SK-N-SH (cell line): Measurements from ENCODE around the gene GPD1. TPM values are rescaled to one million over a fixed set of nuclear protein-coding genes. Genes with fewer than 3 reads are reported as not detected.

ENCODE experiments used
- CTCF ChIA-PET: fragments of 300-600, 350-600 bp; formaldehyde crosslinking; extraction: SDS; loops from one replicate; lab custom pipeline; 2021; lab: Yijun Ruan, JAX
- POLR2A ChIA-PET: fragments of 350-600 bp; sonication (Branson Sonifier 250); formaldehyde crosslinking; extraction: SDS; loops from one replicate; lab custom pipeline; 2020; ENCODE audit warnings: antibody characterized with exemption, inconsistent platforms; lab: Yijun Ruan, JAX
- DNase-seq: peaks from one replicate; pipeline ENCODE4 v3.0.0; 2012
- H2AFZ ChIP-seq: fragments of 200-600 bp; sonication (generic); 2 replicates; pipeline ENCODE4 v1.8.1; 2016; ENCODE audit warnings: antibody characterized with exemption, mild to moderate bottlenecking, low read depth
- H3F3A ChIP-seq: fragments of 200-600 bp; sonication (generic); replicated peaks from 2 replicates; pipeline ENCODE3; 2016; ENCODE audit warnings: antibody characterized with exemption, mild to moderate bottlenecking; ENCODE audit not compliant: insufficient read depth
- H3K27ac ChIP-seq, 2 experiments: fragments of 200-500 bp in 1 of 2; fragments of 200-600 bp in 1 of 2; sonication (Bioruptor generic) in 1 of 2; sonication (generic), shearing (Covaris generic) in 1 of 2; 2 replicates each; pipeline versions ENCODE4 v1.5.1 to v1.6.1; 2014 to 2016; ENCODE audit warnings: low read depth in 2 of 2, inconsistent platforms in 1 of 2, low read length in 1 of 2, mild to moderate bottlenecking in 1 of 2, mixed read lengths in 1 of 2
- H3K27me3 ChIP-seq: fragments of 200-600 bp; sonication (generic), shearing (Covaris generic); 2 replicates; pipeline ENCODE4 v1.6.1; 2016; ENCODE audit warnings: mixed run types; ENCODE audit not compliant: insufficient read depth
- H3K36me3 ChIP-seq, 2 experiments: fragments of 200-500 bp in 1 of 2; fragments of 200-600 bp in 1 of 2; sonication (Bioruptor generic) in 1 of 2; sonication (generic) in 1 of 2; replicated peaks in 1 of 2; 2 replicates each; pipeline versions ENCODE3 to v1.5.1; 2014 to 2016; ENCODE audit warnings: low read length in 1 of 2, mild to moderate bottlenecking in 1 of 2; ENCODE audit not compliant: insufficient read depth in 2 of 2, control insufficient read depth in 1 of 2
- H3K4me1 ChIP-seq, 2 experiments: fragments of 200-500 bp in 1 of 2; fragments of 200-600 bp in 1 of 2; sonication (Bioruptor generic) in 1 of 2; sonication (generic), shearing (Covaris generic) in 1 of 2; 2 replicates each; pipeline versions ENCODE4 v1.5.1 to v1.6.1; 2014 to 2016; ENCODE audit warnings: low read depth in 1 of 2, low read length in 1 of 2, mixed run types in 1 of 2; ENCODE audit not compliant: insufficient read depth in 2 of 2, control insufficient read depth in 1 of 2
- H3K4me2 ChIP-seq: fragments of 200-600 bp; sonication (generic), shearing (Covaris generic); 2 replicates; pipeline ENCODE4 v1.6.1; 2017; ENCODE audit warnings: mixed run types
- H3K4me3 ChIP-seq, 2 experiments: fragments of 200-500 bp in 1 of 2; fragments of 200-600 bp in 1 of 2; sonication (Bioruptor generic) in 1 of 2; sonication (generic), shearing (Covaris generic) in 1 of 2; 2 replicates each; pipeline versions ENCODE4 v1.5.1 to v1.8.1; 2014 to 2016; ENCODE audit warnings: low read depth in 2 of 2, inconsistent platforms in 1 of 2, low read length in 1 of 2, mild to moderate bottlenecking in 1 of 2, mixed read lengths in 1 of 2, moderate library complexity in 1 of 2
- H3K79me2 ChIP-seq: fragments of 200-600 bp; sonication (generic); 2 replicates; pipeline ENCODE4 v1.8.1; 2017; ENCODE audit warnings: mild to moderate bottlenecking; ENCODE audit not compliant: insufficient read depth
- H3K9ac ChIP-seq: fragments of 200-600 bp; sonication (generic); 2 replicates; pipeline ENCODE4 v1.6.1; 2017; ENCODE audit warnings: mixed run types
- H3K9me2 ChIP-seq: fragments of 200-600 bp; sonication (generic); 2 replicates; pipeline ENCODE4 v1.6.1; 2017; ENCODE audit warnings: mixed run types
- H3K9me3 ChIP-seq: fragments of 200-600 bp; sonication (generic); 2 replicates; pipeline ENCODE4 v1.6.1; 2017; ENCODE audit warnings: mixed run types, mild to moderate bottlenecking, moderate library complexity
- H4K20me1 ChIP-seq: fragments of 200-600 bp; sonication (generic); 2 replicates; pipeline ENCODE4 v1.6.1; 2017; ENCODE audit warnings: mild to moderate bottlenecking, mixed run types; ENCODE audit not compliant: insufficient read depth
- CHD2 ChIP-seq: fragments of 150-350 bp; IDR thresholded peaks from 2 replicates; pipeline ENCODE4 v1.6.1; 2018; ENCODE audit warnings: low read length; ENCODE audit not compliant: partially characterized antibody
- FOXM1 ChIP-seq: IDR thresholded peaks from 2 replicates; pipeline ENCODE4 v1.4.0; 2012; ENCODE audit warnings: low read depth, mild to moderate bottlenecking
- GATA2 ChIP-seq: sonication (generic); formaldehyde crosslinking; IDR thresholded peaks from 2 replicates; pipeline ENCODE4 v1.5.0; 2020; ENCODE audit warnings: mild to moderate bottlenecking, missing genetic modification reagents
- MEF2A ChIP-seq: IDR thresholded peaks from 2 replicates; pipeline ENCODE4 v1.4.0; 2012; ENCODE audit warnings: low read depth, borderline replicate concordance
- MXI1 ChIP-seq: IDR thresholded peaks from 2 replicates; pipeline ENCODE4 v1.6.1; 2012; ENCODE audit warnings: mild to moderate bottlenecking, low read depth, low read length, improper control_type of control experiment
- RCOR1 ChIP-seq: fragments of 150-350 bp; IDR thresholded peaks from 2 replicates; pipeline ENCODE4 v1.6.1; 2017; ENCODE audit warnings: antibody characterized with exemption, low read length
- RFX5 ChIP-seq: IDR thresholded peaks from 2 replicates; pipeline ENCODE4 v1.6.1; 2012; ENCODE audit warnings: mild to moderate bottlenecking, improper control_type of control experiment, low read length
- SIN3A ChIP-seq: IDR thresholded peaks from 2 replicates; pipeline ENCODE4 v1.6.1; 2012; ENCODE audit warnings: low read depth, mild to moderate bottlenecking, low read length, moderate library complexity, borderline replicate concordance
- SMC3 ChIP-seq: IDR thresholded peaks from 2 replicates; pipeline ENCODE4 v1.6.1; 2012; ENCODE audit warnings: low read depth, low read length, improper control_type of control experiment
- TCF12 ChIP-seq: IDR thresholded peaks from 2 replicates; pipeline ENCODE4 v1.4.0; 2012
- TEAD4 ChIP-seq: IDR thresholded peaks from 2 replicates; pipeline ENCODE4 v1.4.0; 2012; ENCODE audit warnings: mild to moderate bottlenecking, borderline replicate concordance; ENCODE audit not compliant: insufficient read depth
- YY1 ChIP-seq: IDR thresholded peaks from 2 replicates; pipeline ENCODE4 v1.4.0; 2012; ENCODE audit warnings: low read depth, mild to moderate bottlenecking
- whole genome bisulfite sequencing: methylation state at CpG from one replicate; pipeline ENCODE4 v1.1.6; 2017; ENCODE audit warnings: low lambda C conversion rate; 5-methylcytosine and 5-hydroxymethylcytosine counted together
- polyA plus RNA-seq, 3 experiments: library from polyadenylated mRNA; depleted of rRNA; stranded (reverse); fragments of >200 nt; gene quantifications; 2 replicates each; pipeline ENCODE4 v1.2.3, GENCODE V29; 2012
- TF ChIP-seq, protein P1 (sequence below): IDR thresholded peaks from 2 replicates; pipeline ENCODE4 v1.4.0; 2012; ENCODE audit warnings: low read depth, borderline replicate concordance
- TF ChIP-seq, protein P2 (sequence below): IDR thresholded peaks from 2 replicates; pipeline ENCODE4; 2012
- TF ChIP-seq, protein P3 (sequence below): fragments of 150-350 bp; IDR thresholded peaks from 2 replicates; pipeline ENCODE4 v1.6.1; 2017; ENCODE audit warnings: antibody characterized with exemption, low read length, low read depth, borderline replicate concordance
- TF ChIP-seq, protein P4 (sequence below): IDR thresholded peaks from 2 replicates; pipeline ENCODE4 v1.6.1; 2012; ENCODE audit warnings: mild to moderate bottlenecking, low read depth, low read length, moderate library complexity

The GPD1 gene
- polyA plus RNA-seq, 1 of the 3 experiments (the other 2 are of a cell fraction): 0.07 TPM

DNA sequence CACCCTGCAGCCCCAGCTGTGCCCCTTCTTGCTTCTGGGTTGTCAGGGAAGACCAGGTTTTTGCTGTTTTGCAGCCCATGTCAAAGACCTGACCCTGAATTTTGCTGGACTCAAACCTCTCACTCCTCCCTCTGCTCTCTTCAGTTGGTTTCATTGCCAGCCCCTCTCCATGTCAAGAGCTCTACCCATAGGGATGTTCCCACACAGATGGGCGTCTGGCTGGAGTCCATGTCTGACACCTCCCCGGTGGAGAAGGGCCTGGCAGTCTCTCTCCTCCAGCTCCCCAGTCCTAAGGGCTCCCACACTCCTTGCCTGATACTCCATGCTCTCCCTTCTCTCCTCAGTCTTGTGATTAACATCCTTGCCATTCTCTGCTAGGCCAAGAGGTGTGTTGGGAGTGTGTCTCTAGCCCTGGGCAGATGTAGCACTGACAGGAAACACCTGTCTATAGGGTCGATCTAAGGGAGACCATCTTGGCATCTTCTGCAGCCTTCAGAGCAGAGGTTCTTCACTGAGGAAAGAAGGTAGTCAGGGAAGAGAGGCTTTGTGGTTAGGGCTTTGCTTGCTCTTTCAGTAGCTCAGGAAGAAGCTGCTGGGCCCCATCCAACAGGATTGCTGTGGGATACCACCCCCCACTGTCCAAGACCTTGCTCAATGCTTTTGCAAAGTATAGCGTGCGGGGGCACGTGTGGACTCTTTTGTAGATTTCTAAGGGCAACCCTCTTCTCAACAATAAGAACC lies 41.7 kb upstream of the GPD1 start:
- H4K20me1 ChIP-seq: no peaks in the 10 kb centered on the region
- no peak overlapping the region for H3K9ac ChIP-seq
- H3F3A ChIP-seq: no peaks in the 10 kb centered on the region
- CTCF ChIA-PET: interaction anchor here (1.0 to 37.6 kb wide), 7 partner anchors 7 to 193 kb away, joined by 3 to 1401 read pairs (median 8); partner anchors contain the start of genes AQP5 and AQP6
- POLR2A ChIA-PET: interaction anchor here (1.3 kb wide), 1 partner anchor 78 kb away, joined by 3 read pairs; no protein-coding TSS in a partner anchor
- H3K27me3 ChIP-seq: no peaks in the 10 kb centered on the region
- no peak overlapping the region for H3K4me2 ChIP-seq
- no peak overlapping the region for H3K4me3 ChIP-seq
- H3K79me2 ChIP-seq: no peaks in the 10 kb centered on the region
- no peak overlapping the region for H3K27ac ChIP-seq
- 68% methylated on average over 6 of the region's 6 CpGs for WGBS
- DNase-seq: no peak
- H3K9me3 ChIP-seq: no peaks in the 10 kb centered on the region
- H3K36me3 ChIP-seq: peaks cover 0 to 10% of the 10 kb centered on the region in 2 experiments
- H2AFZ ChIP-seq: no peak overlapping the region
- H3K9me2 ChIP-seq: no peaks in the 10 kb centered on the region
- peaks cover 8 to 25% of the 10 kb centered on the region in 2 experiments; a peak in 2 of 4 replicates for H3K4me1 ChIP-seq
- TF ChIP-seq RCOR1: no peak
- no peak for TF ChIP-seq TEAD4
- TF ChIP-seq, protein P1, sequence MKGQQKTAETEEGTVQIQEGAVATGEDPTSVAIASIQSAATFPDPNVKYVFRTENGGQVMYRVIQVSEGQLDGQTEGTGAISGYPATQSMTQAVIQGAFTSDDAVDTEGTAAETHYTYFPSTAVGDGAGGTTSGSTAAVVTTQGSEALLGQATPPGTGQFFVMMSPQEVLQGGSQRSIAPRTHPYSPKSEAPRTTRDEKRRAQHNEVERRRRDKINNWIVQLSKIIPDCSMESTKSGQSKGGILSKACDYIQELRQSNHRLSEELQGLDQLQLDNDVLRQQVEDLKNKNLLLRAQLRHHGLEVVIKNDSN: no peak
- TF ChIP-seq FOXM1: no peak
- TF ChIP-seq, protein P2, sequence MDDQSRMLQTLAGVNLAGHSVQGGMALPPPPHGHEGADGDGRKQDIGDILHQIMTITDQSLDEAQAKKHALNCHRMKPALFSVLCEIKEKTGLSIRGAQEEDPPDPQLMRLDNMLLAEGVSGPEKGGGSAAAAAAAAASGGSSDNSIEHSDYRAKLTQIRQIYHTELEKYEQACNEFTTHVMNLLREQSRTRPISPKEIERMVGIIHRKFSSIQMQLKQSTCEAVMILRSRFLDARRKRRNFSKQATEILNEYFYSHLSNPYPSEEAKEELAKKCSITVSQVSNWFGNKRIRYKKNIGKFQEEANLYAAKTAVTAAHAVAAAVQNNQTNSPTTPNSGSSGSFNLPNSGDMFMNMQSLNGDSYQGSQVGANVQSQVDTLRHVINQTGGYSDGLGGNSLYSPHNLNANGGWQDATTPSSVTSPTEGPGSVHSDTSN: no peak
- TF ChIP-seq RFX5: no peak
- TF ChIP-seq, protein P3, sequence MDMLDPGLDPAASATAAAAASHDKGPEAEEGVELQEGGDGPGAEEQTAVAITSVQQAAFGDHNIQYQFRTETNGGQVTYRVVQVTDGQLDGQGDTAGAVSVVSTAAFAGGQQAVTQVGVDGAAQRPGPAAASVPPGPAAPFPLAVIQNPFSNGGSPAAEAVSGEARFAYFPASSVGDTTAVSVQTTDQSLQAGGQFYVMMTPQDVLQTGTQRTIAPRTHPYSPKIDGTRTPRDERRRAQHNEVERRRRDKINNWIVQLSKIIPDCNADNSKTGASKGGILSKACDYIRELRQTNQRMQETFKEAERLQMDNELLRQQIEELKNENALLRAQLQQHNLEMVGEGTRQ: no peak

DNA sequence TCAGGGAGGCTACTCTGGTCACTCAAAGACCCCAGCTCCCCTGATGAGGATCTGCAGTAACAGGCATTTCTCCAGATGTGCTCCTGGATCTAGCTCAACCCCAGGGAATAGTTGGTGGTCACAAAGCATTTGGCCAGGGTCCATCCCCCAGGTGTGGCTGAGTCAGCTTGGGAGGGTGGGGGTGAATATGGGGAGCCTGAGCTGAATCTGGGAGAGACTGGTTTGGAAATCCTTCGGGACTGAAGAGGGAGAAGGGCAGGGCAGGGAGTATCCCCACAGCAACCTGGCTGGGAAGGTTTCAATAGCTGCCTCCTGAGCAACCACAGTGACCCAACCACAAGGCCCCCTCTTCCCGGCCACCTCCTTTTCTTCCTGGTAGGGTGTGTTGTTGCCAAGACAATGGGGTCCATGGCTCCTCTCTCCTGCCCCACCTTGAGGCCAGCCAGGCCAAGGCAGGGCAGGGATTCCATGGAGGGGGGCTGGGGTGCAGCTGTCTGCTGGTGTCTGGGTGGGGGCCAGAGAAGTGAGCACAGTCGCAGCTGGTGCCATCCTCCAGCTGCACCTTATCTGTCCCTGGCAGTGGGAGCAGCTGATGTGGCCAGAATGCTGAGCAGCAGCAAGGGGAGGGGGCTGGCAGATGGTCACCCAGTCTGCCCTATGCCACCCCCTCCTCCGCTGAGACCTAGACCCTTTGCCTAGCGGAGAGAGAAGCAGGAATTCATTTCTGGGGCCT lies 40.9 kb upstream of the GPD1 start:
- ChIA-PET CTCF (interaction anchor here (1.0 to 37.6 kb wide), 8 partner anchors 7 to 194 kb away, joined by 3 to 1401 read pairs (median 7); partner anchors contain the start of genes AQP5 and AQP6), POLR2A (interaction anchor here (1.3 kb wide), 1 partner anchor 79 kb away, joined by 3 read pairs; no protein-coding TSS in a partner anchor)
- Histone ChIP-seq H3K27me3 (no peaks in the 10 kb centered on the region), H2AFZ (no peak overlapping the region), H3K4me3 (no peak overlapping the region), H3K27ac (no peak overlapping the region), H3K79me2 (no peaks in the 10 kb centered on the region), H3K4me2 (no peak overlapping the region), H3K36me3 (peaks cover 0 to 10% of the 10 kb centered on the region in 2 experiments), H3K9me3 (no peaks in the 10 kb centered on the region), H4K20me1 (no peaks in the 10 kb centered on the region), H3K4me1 (peaks cover 9 to 25% of the 10 kb centered on the region in 2 experiments; a peak in 2 of 4 replicates), H3K9ac (no peak overlapping the region), H3F3A (no peaks in the 10 kb centered on the region), H3K9me2 (no peaks in the 10 kb centered on the region)
- no peak for DNase-seq
- WGBS: 82% methylated on average over 5 of the region's 5 CpGs
- no peak for TF ChIP-seq YY1
- TF ChIP-seq, protein P2: no peak
- no peak for TF ChIP-seq RCOR1
- TF ChIP-seq, protein P4, sequence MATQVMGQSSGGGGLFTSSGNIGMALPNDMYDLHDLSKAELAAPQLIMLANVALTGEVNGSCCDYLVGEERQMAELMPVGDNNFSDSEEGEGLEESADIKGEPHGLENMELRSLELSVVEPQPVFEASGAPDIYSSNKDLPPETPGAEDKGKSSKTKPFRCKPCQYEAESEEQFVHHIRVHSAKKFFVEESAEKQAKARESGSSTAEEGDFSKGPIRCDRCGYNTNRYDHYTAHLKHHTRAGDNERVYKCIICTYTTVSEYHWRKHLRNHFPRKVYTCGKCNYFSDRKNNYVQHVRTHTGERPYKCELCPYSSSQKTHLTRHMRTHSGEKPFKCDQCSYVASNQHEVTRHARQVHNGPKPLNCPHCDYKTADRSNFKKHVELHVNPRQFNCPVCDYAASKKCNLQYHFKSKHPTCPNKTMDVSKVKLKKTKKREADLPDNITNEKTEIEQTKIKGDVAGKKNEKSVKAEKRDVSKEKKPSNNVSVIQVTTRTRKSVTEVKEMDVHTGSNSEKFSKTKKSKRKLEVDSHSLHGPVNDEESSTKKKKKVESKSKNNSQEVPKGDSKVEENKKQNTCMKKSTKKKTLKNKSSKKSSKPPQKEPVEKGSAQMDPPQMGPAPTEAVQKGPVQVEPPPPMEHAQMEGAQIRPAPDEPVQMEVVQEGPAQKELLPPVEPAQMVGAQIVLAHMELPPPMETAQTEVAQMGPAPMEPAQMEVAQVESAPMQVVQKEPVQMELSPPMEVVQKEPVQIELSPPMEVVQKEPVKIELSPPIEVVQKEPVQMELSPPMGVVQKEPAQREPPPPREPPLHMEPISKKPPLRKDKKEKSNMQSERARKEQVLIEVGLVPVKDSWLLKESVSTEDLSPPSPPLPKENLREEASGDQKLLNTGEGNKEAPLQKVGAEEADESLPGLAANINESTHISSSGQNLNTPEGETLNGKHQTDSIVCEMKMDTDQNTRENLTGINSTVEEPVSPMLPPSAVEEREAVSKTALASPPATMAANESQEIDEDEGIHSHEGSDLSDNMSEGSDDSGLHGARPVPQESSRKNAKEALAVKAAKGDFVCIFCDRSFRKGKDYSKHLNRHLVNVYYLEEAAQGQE: no peak
- no peak for TF ChIP-seq FOXM1
- no peak for TF ChIP-seq TCF12
- TF ChIP-seq TEAD4: no peak
- TF ChIP-seq MEF2A: no peak
- TF ChIP-seq RFX5: no peak
- no peak for TF ChIP-seq SIN3A
- no peak for TF ChIP-seq MXI1
- TF ChIP-seq SMC3: no peak
- no peak for TF ChIP-seq GATA2 (CRISPR knock-in tag)
- no peak for TF ChIP-seq CHD2
